H1 (cell line): Measurements from ENCODE around the gene CROT. TPM values are rescaled to one million over a fixed set of nuclear protein-coding genes. Genes with fewer than 3 reads are reported as not detected.
A peak's percentile ranks its signal among the peaks of the same experiment; 100 is the strongest.

Experiments used
- CTCF ChIA-PET: fragments of 300-600 bp; sonication (Branson Sonifier 250); formaldehyde crosslinking; loops from one replicate; lab custom pipeline; 2021; ENCODE audit not compliant: partially characterized antibody; lab: Charles Lee
- POLR2A ChIA-PET: fragments of 300-600 bp; sonication (Branson Sonifier 250); formaldehyde crosslinking; loops from one replicate; lab custom pipeline; 2021; ENCODE audit warnings: inconsistent platforms; ENCODE audit not compliant: partially characterized antibody; lab: Charles Lee
- DNase-seq, 2 experiments: peaks; one replicate each; pipeline versions ENCODE4 v3.0.0 to v3.0.0-alpha.2; 2010 to 2022; ENCODE audit warnings: low spot score in 2 of 2, low read depth in 1 of 2, mixed read lengths in 1 of 2
- FAIRE-seq: peaks from 2 replicates; lab custom pipeline; 2011; peaks lifted over from hg19 to GRCh38; lab: Jason Lieb, UNC
- H2AFZ ChIP-seq: 2 replicates; pipeline ENCODE4 v1.8.1; 2012; ENCODE audit warnings: low read length, inconsistent platforms
- H2AK5ac ChIP-seq: 2 replicates; pipeline ENCODE4 v1.6.1; 2013; ENCODE audit warnings: low read depth, low read length
- H2BK120ac ChIP-seq: replicated peaks from 2 replicates; pipeline ENCODE3; 2013; ENCODE audit warnings: low read depth, low read length, inconsistent platforms
- H2BK12ac ChIP-seq: 2 replicates; pipeline ENCODE4 v1.6.1; 2013; ENCODE audit warnings: low read depth, low read length
- H2BK15ac ChIP-seq: 2 replicates; pipeline ENCODE4 v1.6.1; 2013; ENCODE audit warnings: low read length
- H2BK20ac ChIP-seq: 2 replicates; pipeline ENCODE4 v1.6.1; 2013; ENCODE audit warnings: low read length
- H2BK5ac ChIP-seq: 2 replicates; pipeline ENCODE4 v1.6.1; 2013; ENCODE audit warnings: low read depth, low read length
- H3K14ac ChIP-seq: 2 replicates; pipeline ENCODE4 v1.6.1; 2013; ENCODE audit warnings: inconsistent platforms; ENCODE audit not compliant: insufficient read length
- H3K18ac ChIP-seq: 2 replicates; pipeline ENCODE4 v1.6.1; 2013; ENCODE audit warnings: low read length; ENCODE audit errors: extremely low read depth
- H3K23ac ChIP-seq: 2 replicates; pipeline ENCODE4 v1.6.1; 2013; ENCODE audit warnings: inconsistent platforms; ENCODE audit not compliant: insufficient read length
- H3K23me2 ChIP-seq: 2 replicates; pipeline ENCODE4 v1.6.1; 2013; ENCODE audit warnings: low read depth, low read length
- H3K27ac ChIP-seq: 2 replicates; pipeline ENCODE4 v1.6.1; 2011; ENCODE audit warnings: low read depth, low read length, inconsistent platforms
- H3K27me3 ChIP-seq, 4 experiments: replicated peaks in 1 of 4; 1 replicate in 1 of 4; 2 replicates in 3 of 4; pipeline versions ENCODE4 v1.6.1 to v1.8.1; 2011 to 2013; ENCODE audit warnings: low read length in 3 of 4, mild to moderate bottlenecking in 3 of 4, inconsistent platforms in 2 of 4, mixed read lengths in 2 of 4, moderate library complexity in 1 of 4; ENCODE audit not compliant: control insufficient read depth in 3 of 4, insufficient read depth in 3 of 4; ENCODE audit errors: extremely low read depth in 1 of 4
- H3K36me3 ChIP-seq, 4 experiments: 2 replicates each; pipeline versions ENCODE4 v1.6.1 to v1.8.1; 2011 to 2013; ENCODE audit warnings: mild to moderate bottlenecking in 4 of 4, low read length in 3 of 4, moderate library complexity in 2 of 4, control low read depth in 1 of 4, inconsistent platforms in 1 of 4; ENCODE audit not compliant: insufficient read depth in 4 of 4, control insufficient read depth in 2 of 4
- H3K4ac ChIP-seq: replicated peaks from 2 replicates; pipeline ENCODE3; 2013; ENCODE audit warnings: low read length, low read depth, mixed read lengths, inconsistent platforms; ENCODE audit not compliant: insufficient read length
- H3K4me1 ChIP-seq, 4 experiments: replicated peaks in 1 of 4; 1 replicate in 1 of 4; 2 replicates in 3 of 4; pipeline versions ENCODE4 v1.6.1 to v1.8.1; 2011 to 2013; ENCODE audit warnings: low read length in 3 of 4, inconsistent platforms in 2 of 4, mixed read lengths in 1 of 4; ENCODE audit not compliant: insufficient read depth in 4 of 4, control insufficient read depth in 3 of 4
- H3K4me2 ChIP-seq, 2 experiments: 2 replicates each; pipeline versions ENCODE4 v1.6.1 to v1.8.1; 2011 to 2013; ENCODE audit warnings: low read depth in 2 of 2, low read length in 2 of 2, control low read depth in 1 of 2, inconsistent platforms in 1 of 2, mild to moderate bottlenecking in 1 of 2; ENCODE audit not compliant: insufficient read depth in 1 of 2
- H3K4me3 ChIP-seq, 4 experiments: fragments of 200-600, 300-600 bp in 1 of 4; sonication (generic), shearing (Covaris generic), sonication (Bioruptor Twin) in 1 of 4; 2 replicates each; pipeline versions ENCODE4 v1.5.1 to v1.8.1; 2011 to 2016; ENCODE audit warnings: low read length in 4 of 4, low read depth in 3 of 4, control low read depth in 2 of 4, inconsistent platforms in 2 of 4, mild to moderate bottlenecking in 2 of 4, mixed read lengths in 1 of 4, moderate library complexity in 1 of 4; ENCODE audit not compliant: insufficient read depth in 2 of 4; ENCODE audit errors: extremely low read depth in 1 of 4
- H3K56ac ChIP-seq: replicated peaks from 2 replicates; pipeline ENCODE3; 2013; ENCODE audit warnings: low read depth, mild to moderate bottlenecking, mixed read lengths, low read length, inconsistent platforms; ENCODE audit not compliant: insufficient read length
- H3K79me1 ChIP-seq: 2 replicates; pipeline ENCODE4 v1.6.1; 2013; ENCODE audit warnings: low read depth, low read length, control low read depth
- H3K79me2 ChIP-seq, 2 experiments: 2 replicates each; pipeline versions ENCODE4 v1.6.1 to v1.8.1; 2012 to 2013; ENCODE audit warnings: low read length in 2 of 2, mild to moderate bottlenecking in 2 of 2, inconsistent platforms in 1 of 2; ENCODE audit not compliant: insufficient read depth in 2 of 2, control insufficient read depth in 1 of 2
- H3K9ac ChIP-seq, 4 experiments: replicated peaks in 1 of 4; 1 replicate in 1 of 4; 2 replicates in 3 of 4; pipeline versions ENCODE4 v1.6.1 to v1.8.1; 2011 to 2013; ENCODE audit warnings: low read depth in 3 of 4, low read length in 3 of 4, control low read depth in 2 of 4, mild to moderate bottlenecking in 2 of 4, moderate library complexity in 2 of 4, inconsistent platforms in 1 of 4; ENCODE audit errors: extremely low read depth in 1 of 4
- H3K9me3 ChIP-seq, 2 experiments: 2 replicates each; pipeline versions ENCODE4 v1.6.1 to v1.8.1; 2012 to 2013; ENCODE audit warnings: mild to moderate bottlenecking in 2 of 2, moderate library complexity in 2 of 2, control low read depth in 1 of 2, inconsistent platforms in 1 of 2, low read depth in 1 of 2, low read length in 1 of 2, mixed read lengths in 1 of 2; ENCODE audit not compliant: insufficient read depth in 2 of 2
- H4K20me1 ChIP-seq, 2 experiments: replicated peaks in 1 of 2; 2 replicates each; pipeline versions ENCODE3 to v1.8.1; 2011 to 2013; ENCODE audit warnings: inconsistent platforms in 2 of 2, low read length in 2 of 2, mild to moderate bottlenecking in 1 of 2; ENCODE audit not compliant: insufficient read depth in 2 of 2, control insufficient read depth in 1 of 2
- H4K5ac ChIP-seq: 2 replicates; pipeline ENCODE4 v1.6.1; 2013; ENCODE audit warnings: low read length, low read depth, mixed read lengths, inconsistent platforms; ENCODE audit not compliant: insufficient read length
- H4K8ac ChIP-seq: 2 replicates; pipeline ENCODE4 v1.8.0; 2013; ENCODE audit warnings: mild to moderate bottlenecking, moderate library complexity, low read length, inconsistent platforms; ENCODE audit not compliant: insufficient read depth; ENCODE audit errors: extremely low read depth
- H4K91ac ChIP-seq: replicated peaks from 2 replicates; pipeline ENCODE3; 2013; ENCODE audit warnings: low read length, mixed read lengths, inconsistent platforms; ENCODE audit not compliant: insufficient read length
- CBX5 ChIP-seq: fragments of 300-800, 300-1000 bp; sonication (generic); IDR thresholded peaks from 2 replicates; pipeline ENCODE4 v1.7.1; 2016; ENCODE audit warnings: antibody characterized with exemption, low read length, low read depth
- CREB1 ChIP-seq: IDR thresholded peaks from 2 replicates; pipeline ENCODE4 v1.6.1; 2012; ENCODE audit warnings: inconsistent platforms
- EP300 ChIP-seq, 2 experiments: IDR thresholded peaks; 1 replicate in 1 of 2; 2 replicates in 1 of 2; pipeline ENCODE4 v1.6.1; 2011 to 2012; ENCODE audit warnings: low read depth in 2 of 2, low read length in 2 of 2, mild to moderate bottlenecking in 2 of 2, borderline replicate concordance in 1 of 2, inconsistent platforms in 1 of 2, moderate library complexity in 1 of 2
- POLR2A ChIP-seq, 2 experiments: IDR thresholded peaks; 1 replicate in 1 of 2; 2 replicates in 1 of 2; pipeline ENCODE4 v1.6.1; 2011; ENCODE audit warnings: low read depth in 2 of 2, low read length in 2 of 2, mild to moderate bottlenecking in 2 of 2; ENCODE audit errors: control extremely low read depth in 1 of 2
- RBBP5 ChIP-seq: IDR thresholded peaks from 2 replicates; pipeline ENCODE4 v1.7.1; 2012; ENCODE audit warnings: low read depth, mild to moderate bottlenecking, inconsistent platforms, low read length, moderate library complexity, borderline replicate concordance
- YY1 ChIP-seq: IDR thresholded peaks from 2 replicates; pipeline ENCODE4 v1.6.1; 2011; ENCODE audit warnings: low read depth, mild to moderate bottlenecking, low read length
- WGBS, 2 experiments: shearing (Covaris generic) in 1 of 2; methylation state at CpG; one replicate each; pipeline versions ENCODE4 v1.1.6 to v1.1.7; 2013 to 2015; ENCODE audit warnings: low lambda C conversion rate in 2 of 2, mixed read lengths in 2 of 2, inconsistent platforms in 1 of 2, low coverage in 1 of 2, missing lambda C conversion rate in 1 of 2; ENCODE audit not compliant: insufficient replicate concordance in 2 of 2, insufficient coverage in 1 of 2, insufficient read length in 1 of 2; ENCODE audit errors: extremely low coverage in 1 of 2, missing lambda C conversion rate in 1 of 2; 5-methylcytosine and 5-hydroxymethylcytosine counted together
- polyA plus RNA-seq, 7 experiments: library from polyadenylated mRNA; depleted of rRNA in 3 of 7; stranded (reverse) in 5 of 7; unstranded in 2 of 7; fragments of >200 nt in 5 of 7; fragments of 200-250 nt in 2 of 7; gene quantifications; 1 replicate in 5 of 7; 2 replicates in 1 of 7; 4 replicates in 1 of 7; pipeline versions ENCODE4 v1.2.1 to v1.2.3, GENCODE V29; 2011 to 2013; ENCODE audit warnings: missing spikeins in 2 of 7, mixed read lengths in 2 of 7
- total RNA-seq: library from RNA; stranded (reverse); fragmentation: NEBNext Ultra II Directional; extraction: Animal tissue kit (Norgen Biotek cat#: 25700); gene quantifications from 2 replicates; pipeline ENCODE4 v1.2.1, GENCODE V29; 2021
- TF ChIP-seq, protein P1 (sequence below): IDR thresholded peaks from 2 replicates; pipeline ENCODE4 v1.6.1; 2012; ENCODE audit warnings: inconsistent platforms

The CROT gene
- total and polyA plus RNA-seq, 2 of the 8 experiments (the other 6 are each of a cell fraction or from before 2014, with no cell fraction given) = 2.2 to 5.6 TPM

DNA sequence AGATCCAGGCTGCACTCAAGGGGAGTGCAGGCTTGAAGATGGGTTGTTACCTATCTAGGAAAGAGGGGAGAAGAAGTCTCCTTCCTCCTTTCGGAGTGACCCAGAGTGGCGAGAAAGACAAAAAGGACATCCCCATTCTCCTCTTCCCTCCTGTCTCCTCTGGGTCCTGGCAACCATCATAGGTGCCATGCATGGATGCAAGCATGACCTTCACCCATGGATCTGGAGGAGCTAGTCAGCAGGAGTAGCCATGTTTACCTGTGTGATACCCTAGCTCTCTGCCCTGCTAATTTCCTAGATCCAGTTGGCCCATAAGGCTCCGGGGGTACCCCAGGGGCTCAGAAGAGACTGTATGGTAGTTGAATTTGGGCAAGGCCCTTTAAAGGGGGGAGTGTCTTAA, 17.2 kb upstream of the CROT start:
- H3K23me2 ChIP-seq = no peaks in the 10 kb centered on the region
- no peak overlapping the region for H3K9ac ChIP-seq
- CTCF ChIA-PET = interaction anchor here (1.1 to 4.2 kb wide), 8 partner anchors 9 to 188 kb away, joined by 3 to 18 read pairs (median 7); no protein-coding TSS in a partner anchor
- no peak overlapping the region for H2BK15ac ChIP-seq
- H3K36me3 ChIP-seq = peaks cover 0 to 21% (median 5%) of the 10 kb centered on the region in 4 experiments; a peak in 3 of 8 replicates
- H3K27ac ChIP-seq = no peak overlapping the region
- no peaks in the 10 kb centered on the region for H3K4me1 ChIP-seq
- no peak overlapping the region for H2AK5ac ChIP-seq
- no peak overlapping the region for H2BK5ac ChIP-seq
- H3K4ac ChIP-seq = no peak overlapping the region
- no peak overlapping the region for H2AFZ ChIP-seq
- H3K14ac ChIP-seq = no peak overlapping the region
- H3K23ac ChIP-seq = no peak overlapping the region
- H2BK20ac ChIP-seq = no peak overlapping the region
- H3K4me3 ChIP-seq = no peak overlapping the region
- no peaks in the 10 kb centered on the region for H3K79me2 ChIP-seq
- 84% methylated on average over 3 of the region's 3 CpGs; no CpG with 5 or more reads in 1 of the 2 experiments for WGBS, 2 experiments
- no peak overlapping the region for H3K4me2 ChIP-seq
- no peak overlapping the region for H3K18ac ChIP-seq
- no peak overlapping the region for H4K91ac ChIP-seq
- no peak for FAIRE-seq
- H2BK12ac ChIP-seq = no peak overlapping the region
- no peak overlapping the region for H4K5ac ChIP-seq
- no peaks in the 10 kb centered on the region for H3K79me1 ChIP-seq
- TF ChIP-seq CREB1 (no peak), RBBP5 (no peak), EP300 (IDR thresholded peaks at IDR 0.05; ENCODE audit: borderline replicate concordance in 1 of 2, low read depth in 2 of 2, low read length in 2 of 2) (no peak), CBX5 (no peak), POLR2A (IDR thresholded peaks at IDR 0.05; ENCODE audit: control extremely low read depth in 1 of 2, low read depth in 2 of 2, low read length in 2 of 2) (no peak), YY1 (0 out of 2 replicates have a peak, but pooled peaks have one; percentile 21)
- TF ChIP-seq, protein P1, sequence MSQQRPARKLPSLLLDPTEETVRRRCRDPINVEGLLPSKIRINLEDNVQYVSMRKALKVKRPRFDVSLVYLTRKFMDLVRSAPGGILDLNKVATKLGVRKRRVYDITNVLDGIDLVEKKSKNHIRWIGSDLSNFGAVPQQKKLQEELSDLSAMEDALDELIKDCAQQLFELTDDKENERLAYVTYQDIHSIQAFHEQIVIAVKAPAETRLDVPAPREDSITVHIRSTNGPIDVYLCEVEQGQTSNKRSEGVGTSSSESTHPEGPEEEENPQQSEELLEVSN = no peak
- TF ChIP-seq, all 59 proteins: peak for 1
- Histone ChIP-seq H2BK120ac (no peak overlapping the region), H3K9me3 (peaks cover 34 to 43% of the 10 kb centered on the region in 2 experiments), H4K20me1 (no peaks in the 10 kb centered on the region), H4K8ac (no peak overlapping the region), H3K56ac (no peak overlapping the region), H3K27me3 (no peaks in the 10 kb centered on the region)
- no peak for DNase-seq
- POLR2A ChIA-PET = no interaction called here
